Osteoblast (primary cell): ENCODE measurements around the gene ZNF778. TPM values are rescaled to one million over a fixed set of nuclear protein-coding genes. Genes with fewer than 3 reads are reported as not detected.

Experiments
- DNase-seq: peaks from one replicate; pipeline ENCODE4 v3.0.0; 2011; ENCODE audit warnings: low spot score, mixed read lengths; ENCODE audit not compliant: insufficient read length; ENCODE audit errors: missing footprints
- H2AFZ ChIP-seq: 2 replicates; pipeline ENCODE4 v1.6.0; 2011; ENCODE audit warnings: mild to moderate bottlenecking, low read length
- H3K27ac ChIP-seq: 2 replicates; pipeline ENCODE4 v1.5.1; 2011; ENCODE audit warnings: mild to moderate bottlenecking, low read depth, low read length, moderate library complexity
- H3K27me3 ChIP-seq: 2 replicates; pipeline ENCODE4 v1.6.0; 2012; ENCODE audit warnings: mild to moderate bottlenecking, control low read depth, inconsistent platforms, low read length, moderate library complexity; ENCODE audit not compliant: insufficient read depth
- H3K36me3 ChIP-seq: 2 replicates; pipeline ENCODE4 v1.5.1; 2011; ENCODE audit warnings: mild to moderate bottlenecking, low read length, control low read depth, moderate library complexity; ENCODE audit not compliant: insufficient read depth
- H3K4me1 ChIP-seq: 2 replicates; pipeline ENCODE4 v1.5.1; 2011; ENCODE audit warnings: mild to moderate bottlenecking, low read length, control low read depth, moderate library complexity; ENCODE audit not compliant: insufficient read depth
- H3K4me2 ChIP-seq: 2 replicates; pipeline ENCODE4 v1.6.0; 2011; ENCODE audit warnings: mild to moderate bottlenecking, low read length; ENCODE audit not compliant: insufficient read depth
- H3K4me3 ChIP-seq: fragments of 200-600 bp; sonication (generic); 3 replicates; pipeline ENCODE4 v1.5.1; 2012; ENCODE audit warnings: mild to moderate bottlenecking, low read length, inconsistent platforms; ENCODE audit not compliant: insufficient read depth
- H3K79me2 ChIP-seq: 2 replicates; pipeline ENCODE4 v1.6.0; 2012; ENCODE audit warnings: mild to moderate bottlenecking, low read length, control low read depth, inconsistent platforms; ENCODE audit not compliant: insufficient read depth
- H3K9me3 ChIP-seq: 2 replicates; pipeline ENCODE4 v1.5.1; 2011; ENCODE audit warnings: low read depth, low read length, control low read depth
- H4K20me1 ChIP-seq: 2 replicates; pipeline ENCODE4 v1.6.0; 2012; ENCODE audit warnings: mild to moderate bottlenecking, low read length, control low read depth; ENCODE audit not compliant: insufficient read depth
- total RNA-seq: library from RNA; depleted of rRNA; stranded (reverse); fragments of >200 nt; gene quantifications from 2 replicates; pipeline ENCODE4 v1.2.3, GENCODE V29; 2012
- TF ChIP-seq, protein P1 (sequence below): IDR thresholded peaks from 2 replicates; pipeline ENCODE4 v1.5.1; 2011; ENCODE audit warnings: mild to moderate bottlenecking, low read depth, low read length, moderate library complexity; ENCODE audit errors: extremely low read depth

The ZNF778 gene
- total RNA-seq, 1 donor: 8.7 TPM

GRCh38 chr16:89200850-89201411, 16.6 kb upstream of the ZNF778 start:
- peaks cover 41% of the 10 kb centered on the region for H3K27me3 ChIP-seq
- no peak overlapping the region for H3K4me3 ChIP-seq

DNA sequence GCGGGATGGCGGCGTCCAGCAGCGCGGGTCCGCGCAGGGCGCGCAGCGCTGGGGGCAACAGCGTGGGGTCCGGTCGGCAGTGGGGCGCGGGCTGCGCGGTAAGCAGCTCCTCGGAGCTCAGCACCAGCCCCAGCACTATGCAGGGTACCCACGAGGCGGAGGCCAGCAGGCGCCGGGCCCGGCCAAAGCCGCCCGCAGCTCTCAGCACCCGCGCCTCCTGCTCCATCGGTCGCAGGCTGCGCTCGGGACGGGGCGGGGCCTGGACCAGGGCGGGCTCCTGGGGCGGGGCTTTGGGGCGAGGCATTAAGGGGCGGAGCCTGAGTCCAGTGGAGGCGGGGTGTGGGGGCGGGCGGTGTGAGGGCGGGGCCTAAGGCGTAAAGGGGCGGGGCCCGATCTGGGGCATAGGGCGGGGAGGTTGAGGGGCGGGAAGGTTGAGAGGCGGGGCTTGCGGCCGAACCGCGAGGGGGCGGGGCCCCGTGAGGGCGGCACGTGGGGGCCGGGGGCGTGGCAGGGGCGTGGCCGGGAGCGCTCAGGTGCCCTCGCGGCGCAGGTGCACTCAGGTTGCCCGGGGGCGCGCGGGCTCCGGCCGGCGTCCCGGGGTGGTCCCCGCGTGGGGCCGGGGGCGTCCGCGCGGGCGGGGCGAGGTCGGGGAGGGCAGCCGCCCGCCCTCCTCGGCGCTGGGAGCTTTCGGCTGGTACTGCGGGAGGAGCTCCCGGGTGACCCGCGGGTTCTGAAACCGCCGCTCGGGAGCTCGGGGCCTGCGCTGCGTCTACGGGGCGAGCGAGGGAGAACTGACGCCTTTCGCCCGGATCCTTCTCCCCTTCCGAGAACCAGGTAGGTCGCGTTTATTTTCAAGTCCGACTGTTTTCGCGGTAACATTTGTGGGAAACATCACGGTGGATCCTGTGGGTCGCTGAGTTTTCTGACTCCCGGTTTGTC, 15.8 kb upstream of the ZNF778 start:
- TF ChIP-seq, protein P1, sequence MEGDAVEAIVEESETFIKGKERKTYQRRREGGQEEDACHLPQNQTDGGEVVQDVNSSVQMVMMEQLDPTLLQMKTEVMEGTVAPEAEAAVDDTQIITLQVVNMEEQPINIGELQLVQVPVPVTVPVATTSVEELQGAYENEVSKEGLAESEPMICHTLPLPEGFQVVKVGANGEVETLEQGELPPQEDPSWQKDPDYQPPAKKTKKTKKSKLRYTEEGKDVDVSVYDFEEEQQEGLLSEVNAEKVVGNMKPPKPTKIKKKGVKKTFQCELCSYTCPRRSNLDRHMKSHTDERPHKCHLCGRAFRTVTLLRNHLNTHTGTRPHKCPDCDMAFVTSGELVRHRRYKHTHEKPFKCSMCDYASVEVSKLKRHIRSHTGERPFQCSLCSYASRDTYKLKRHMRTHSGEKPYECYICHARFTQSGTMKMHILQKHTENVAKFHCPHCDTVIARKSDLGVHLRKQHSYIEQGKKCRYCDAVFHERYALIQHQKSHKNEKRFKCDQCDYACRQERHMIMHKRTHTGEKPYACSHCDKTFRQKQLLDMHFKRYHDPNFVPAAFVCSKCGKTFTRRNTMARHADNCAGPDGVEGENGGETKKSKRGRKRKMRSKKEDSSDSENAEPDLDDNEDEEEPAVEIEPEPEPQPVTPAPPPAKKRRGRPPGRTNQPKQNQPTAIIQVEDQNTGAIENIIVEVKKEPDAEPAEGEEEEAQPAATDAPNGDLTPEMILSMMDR: no peak
- Histone ChIP-seq H2AFZ (no peak overlapping the region), H4K20me1 (no peaks in the 10 kb centered on the region), H3K27me3 (peaks cover 41% of the 10 kb centered on the region), H3K4me2 (no peak overlapping the region), H3K36me3 (no peaks in the 10 kb centered on the region), H3K4me1 (no peaks in the 10 kb centered on the region), H3K79me2 (no peaks in the 10 kb centered on the region), H3K4me3 (no peak overlapping the region), H3K27ac (no peak overlapping the region), H3K9me3 (no peaks in the 10 kb centered on the region)
- DNase-seq: peak; percentile 98

More at GRCh38 chr16:89200850-89201411, 16.6 kb upstream of the ZNF778 start:
- Histone ChIP-seq H3K4me2 (no peak overlapping the region), H3K36me3 (no peaks in the 10 kb centered on the region), H4K20me1 (no peaks in the 10 kb centered on the region), H3K9me3 (no peaks in the 10 kb centered on the region), H2AFZ (no peak overlapping the region), H3K79me2 (no peaks in the 10 kb centered on the region), H3K4me1 (no peaks in the 10 kb centered on the region), H3K27ac (no peak overlapping the region)
- TF ChIP-seq, protein P1: no peak
- peak; percentile 73 for DNase-seq

- no peaks in the 10 kb centered on the region for H3K79me2 ChIP-seq
- peak; percentile 66 for DNase-seq
- TF ChIP-seq, protein P1: no peak
- no peaks in the 10 kb centered on the region for H3K4me1 ChIP-seq
- peaks cover 41% of the 10 kb centered on the region for H3K27me3 ChIP-seq
- no peak overlapping the region for H3K4me2 ChIP-seq
- no peak overlapping the region for H2AFZ ChIP-seq
- no peaks in the 10 kb centered on the region for H3K9me3 ChIP-seq
- H4K20me1 ChIP-seq: no peaks in the 10 kb centered on the region
- no peak overlapping the region for H3K4me3 ChIP-seq
- no peak overlapping the region for H3K27ac ChIP-seq
- H3K36me3 ChIP-seq: no peaks in the 10 kb centered on the region
Observed at GRCh38 chr16:89202422-89203215, 14.9 kb upstream of the ZNF778 start.
